ENCODE results near the gene NOX4. TPM values are rescaled to one million over a fixed set of nuclear protein-coding genes. Genes with fewer than 3 reads are reported as not detected.

Gene NOX4
- not detected for total RNA-seq

- CTCF ChIA-PET: no interaction called here
- POLR2A ChIA-PET: no interaction called here
These were observed at the start of gene NOX4 for GRCh38 chr11:89490981-89491690. Gene NOX4 (minus strand): TSS chr11:89491375. CDS start chr11:89491246, 129 bp downstream.

GRCh38 chr11:89540826-89541225, 49.7 kb upstream of the NOX4 start:
- CTCF ChIA-PET: no interaction called here
- POLR2A ChIA-PET: no interaction called here

GRCh38 chr11:89537936-89538335, 46.8 kb upstream of the NOX4 start:
- POLR2A ChIA-PET: no interaction called here
- CTCF ChIA-PET: no interaction called here

GRCh38 chr11:89536926-89537325, 45.8 kb upstream of the NOX4 start:
- POLR2A ChIA-PET: no interaction called here

GRCh38 chr11:89535221-89535620, 44.0 kb upstream of the NOX4 start:
- CTCF ChIA-PET: no interaction called here
- POLR2A ChIA-PET: no interaction called here

More at GRCh38 chr11:89536926-89537325, 45.8 kb upstream of the NOX4 start:
- CTCF ChIA-PET: no interaction called here

GRCh38 chr11:89529626-89530380, 38.6 kb upstream of the NOX4 start:
- POLR2A ChIA-PET: no interaction called here
- CTCF ChIA-PET: interaction anchor here (0.7 kb wide), 2 partner anchors 45 to 1532 kb away, joined by 3 read pairs; no protein-coding TSS in a partner anchor

- POLR2A ChIA-PET: no interaction called here
- CTCF ChIA-PET: no interaction called here
These were observed 30.6 kb upstream of the NOX4 start for GRCh38 chr11:89521792-89522191.

- POLR2A ChIA-PET: no interaction called here
These were observed 30.1 kb upstream of the NOX4 start for GRCh38 chr11:89521294-89521693.

GRCh38 chr11:89516496-89516895, 25.3 kb upstream of the NOX4 start:
- CTCF ChIA-PET: no interaction called here
- POLR2A ChIA-PET: no interaction called here

More at GRCh38 chr11:89521294-89521693, 30.1 kb upstream of the NOX4 start:
- CTCF ChIA-PET: no interaction called here

GRCh38 chr11:89508544-89508943, 17.4 kb upstream of the NOX4 start:
- ChIA-PET CTCF (no interaction called here), POLR2A (no interaction called here)

- CTCF ChIA-PET: no interaction called here
- POLR2A ChIA-PET: no interaction called here
These were observed 13.1 kb upstream of the NOX4 start for GRCh38 chr11:89504270-89504669.

- ChIA-PET POLR2A (no interaction called here), CTCF (no interaction called here)
These were observed 12.2 kb upstream of the NOX4 start for GRCh38 chr11:89503422-89503821.

- ChIA-PET POLR2A (no interaction called here), CTCF (no interaction called here)
These were observed 11.1 kb upstream of the NOX4 start for GRCh38 chr11:89502301-89502700.

GRCh38 chr11:89500336-89500735, 9.2 kb upstream of the NOX4 start:
- CTCF ChIA-PET: no interaction called here
- POLR2A ChIA-PET: no interaction called here

- CTCF ChIA-PET: no interaction called here
- POLR2A ChIA-PET: no interaction called here
These were observed 7.8 kb upstream of the NOX4 start for GRCh38 chr11:89498845-89499448.

- ChIA-PET CTCF (no interaction called here), POLR2A (no interaction called here)
These were observed 4.8 kb upstream of the NOX4 start for GRCh38 chr11:89495951-89496350.

GRCh38 chr11:89493431-89493830, 2.3 kb upstream of the NOX4 start:
- CTCF ChIA-PET: no interaction called here

GRCh38 chr11:89490602-89490980, 584 bp downstream of the NOX4 start:
- CTCF ChIA-PET: no interaction called here
- POLR2A ChIA-PET: no interaction called here

More at GRCh38 chr11:89493431-89493830, 2.3 kb upstream of the NOX4 start:
- POLR2A ChIA-PET: no interaction called here

GRCh38 chr11:89489930-89490329, 1.2 kb downstream of the NOX4 start:
- POLR2A ChIA-PET: no interaction called here
- CTCF ChIA-PET: no interaction called here

GRCh38 chr11:89487016-89487415, 4.2 kb downstream of the NOX4 start:
- ChIA-PET CTCF (no interaction called here), POLR2A (no interaction called here)

- CTCF ChIA-PET: interaction anchor here (0.6 kb wide), 1 partner anchor 45 kb away, joined by 3 read pairs; no protein-coding TSS in a partner anchor
- POLR2A ChIA-PET: no interaction called here
These were observed 6.3 kb downstream of the NOX4 start for GRCh38 chr11:89484896-89485295.

Data from activated CD8-positive, alpha-beta memory T cell treated with anti-CD3 and anti-CD28 coated beads for 36 hours (primary cell).